ENCODE results near the gene PLEKHA5. TPM values are rescaled to one million over a fixed set of nuclear protein-coding genes. Genes with fewer than 3 reads are reported as not detected.

Gene PLEKHA5
- total RNA-seq, 1 donor from 2014 or later, result 232 TPM

DNA sequence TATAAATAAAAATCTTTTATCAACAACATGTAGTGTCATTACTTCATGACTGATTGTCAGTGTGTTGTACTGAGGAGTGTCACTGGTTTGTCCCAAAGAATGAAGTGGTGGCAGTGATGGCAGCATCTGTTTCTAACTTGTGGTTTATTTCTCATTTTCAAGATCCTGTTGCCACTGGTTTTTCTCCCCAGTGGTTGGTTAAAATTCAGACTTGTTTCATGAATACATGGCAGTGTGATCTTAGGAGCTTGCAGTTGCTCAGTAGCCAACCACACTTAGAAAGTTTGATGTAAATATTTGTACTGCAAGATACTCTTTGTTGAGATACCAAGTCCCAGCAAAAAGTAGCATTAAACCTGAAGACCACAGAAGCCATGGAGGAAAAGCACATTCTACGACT lies 69.8 kb downstream of the PLEKHA5 start:
- DNase-seq (ENCODE audit: low spot score, unreplicated experiment), result no peak
- H3K36me3 Mint-ChIP-seq (ENCODE audit: insufficient read depth), result peaks cover 8% of the 10 kb centered on the region
- H3K4me3 Mint-ChIP-seq (ENCODE audit: low read depth), result no peak overlapping the region
- H3K4me1 Mint-ChIP-seq (ENCODE audit: low read depth), result peaks cover 37% of the 10 kb centered on the region
- no peak overlapping the region for H3K27ac Mint-ChIP-seq
- TF ChIP-seq, protein P1, sequence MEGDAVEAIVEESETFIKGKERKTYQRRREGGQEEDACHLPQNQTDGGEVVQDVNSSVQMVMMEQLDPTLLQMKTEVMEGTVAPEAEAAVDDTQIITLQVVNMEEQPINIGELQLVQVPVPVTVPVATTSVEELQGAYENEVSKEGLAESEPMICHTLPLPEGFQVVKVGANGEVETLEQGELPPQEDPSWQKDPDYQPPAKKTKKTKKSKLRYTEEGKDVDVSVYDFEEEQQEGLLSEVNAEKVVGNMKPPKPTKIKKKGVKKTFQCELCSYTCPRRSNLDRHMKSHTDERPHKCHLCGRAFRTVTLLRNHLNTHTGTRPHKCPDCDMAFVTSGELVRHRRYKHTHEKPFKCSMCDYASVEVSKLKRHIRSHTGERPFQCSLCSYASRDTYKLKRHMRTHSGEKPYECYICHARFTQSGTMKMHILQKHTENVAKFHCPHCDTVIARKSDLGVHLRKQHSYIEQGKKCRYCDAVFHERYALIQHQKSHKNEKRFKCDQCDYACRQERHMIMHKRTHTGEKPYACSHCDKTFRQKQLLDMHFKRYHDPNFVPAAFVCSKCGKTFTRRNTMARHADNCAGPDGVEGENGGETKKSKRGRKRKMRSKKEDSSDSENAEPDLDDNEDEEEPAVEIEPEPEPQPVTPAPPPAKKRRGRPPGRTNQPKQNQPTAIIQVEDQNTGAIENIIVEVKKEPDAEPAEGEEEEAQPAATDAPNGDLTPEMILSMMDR (IDR thresholded peaks at IDR 0.05; ENCODE audit: unreplicated experiment), result no peak
- H3K27me3 Mint-ChIP-seq, result no peaks in the 10 kb centered on the region
- no peaks in the 10 kb centered on the region for H3K9me3 Mint-ChIP-seq (ENCODE audit: low read depth)

DNA sequence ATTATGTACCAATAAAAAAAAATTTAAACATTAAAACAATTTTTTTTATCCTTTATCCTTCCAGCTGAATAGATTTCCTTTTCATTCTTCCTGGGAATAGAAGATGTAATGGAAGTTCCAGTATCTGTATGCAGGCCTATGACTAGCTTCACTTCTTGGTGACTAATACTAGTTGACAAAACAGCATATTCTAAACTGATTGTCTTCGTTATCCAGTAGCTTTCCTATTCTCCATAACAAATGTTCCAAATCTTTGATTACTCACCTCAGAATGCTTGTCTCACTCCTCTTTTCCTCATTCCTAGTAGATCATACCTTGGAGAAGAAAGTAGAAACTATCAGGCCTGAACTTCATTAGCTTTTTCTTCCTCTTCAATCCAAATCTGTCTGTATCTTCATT lies 70.7 kb downstream of the PLEKHA5 start:
- DNase-seq (ENCODE audit: low spot score, unreplicated experiment), result no peak
- Mint-ChIP-seq H3K4me1 (ENCODE audit: low read depth) (peaks cover 35% of the 10 kb centered on the region), H3K36me3 (ENCODE audit: insufficient read depth) (peaks cover 8% of the 10 kb centered on the region), H3K9me3 (ENCODE audit: low read depth) (no peaks in the 10 kb centered on the region), H3K4me3 (ENCODE audit: low read depth) (no peak overlapping the region), H3K27ac (no peak overlapping the region), H3K27me3 (no peaks in the 10 kb centered on the region)
- TF ChIP-seq, protein P1 (IDR thresholded peaks at IDR 0.05; ENCODE audit: unreplicated experiment), result no peak

DNA sequence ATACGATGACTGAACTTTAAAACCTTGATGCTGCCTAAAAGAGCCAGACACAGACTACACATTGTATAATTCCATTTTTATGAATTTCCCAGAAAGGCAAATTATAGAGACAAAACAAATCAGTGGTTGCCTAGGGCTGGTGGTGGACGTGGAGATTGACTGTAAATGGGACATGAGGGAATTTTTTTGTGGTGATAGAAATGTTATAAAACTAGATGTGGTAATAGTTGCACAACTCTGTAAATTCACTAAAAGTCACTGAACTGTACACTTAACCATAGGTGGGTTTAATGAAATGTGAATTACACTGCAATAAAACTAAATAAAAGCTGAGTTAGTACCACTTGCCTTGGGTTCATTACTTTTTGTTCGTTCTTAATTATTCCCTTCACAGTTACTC lies 72.1 kb downstream of the PLEKHA5 start:
- Mint-ChIP-seq H3K4me3 (ENCODE audit: low read depth) (no peak overlapping the region), H3K36me3 (ENCODE audit: insufficient read depth) (peaks cover 11% of the 10 kb centered on the region), H3K4me1 (ENCODE audit: low read depth) (peaks cover 29% of the 10 kb centered on the region), H3K27ac (no peak overlapping the region), H3K27me3 (no peaks in the 10 kb centered on the region), H3K9me3 (ENCODE audit: low read depth) (no peaks in the 10 kb centered on the region)
- TF ChIP-seq, protein P1 (IDR thresholded peaks at IDR 0.05; ENCODE audit: unreplicated experiment), result no peak
- no peak for DNase-seq (ENCODE audit: low spot score, unreplicated experiment)

DNA sequence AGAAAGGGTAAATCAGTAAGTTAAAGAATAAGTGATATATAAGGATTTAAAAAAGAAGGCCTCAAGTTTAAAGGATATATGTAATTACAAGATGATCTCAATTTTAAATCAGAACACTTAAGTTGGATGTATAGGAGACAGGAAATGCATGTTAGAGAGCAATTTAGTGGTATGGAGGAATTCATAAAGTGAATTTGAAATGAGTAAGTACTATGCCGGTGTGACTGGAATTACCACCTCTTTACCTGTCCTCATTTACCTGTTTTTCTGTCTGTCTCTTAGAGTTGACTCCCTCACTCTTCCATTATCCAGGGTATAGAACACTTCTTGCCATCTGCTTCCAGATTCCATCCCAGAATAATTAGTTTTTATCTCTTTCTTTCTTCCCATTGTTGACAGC lies 73.5 kb downstream of the PLEKHA5 start:
- no peak overlapping the region for H3K4me3 Mint-ChIP-seq (ENCODE audit: low read depth)
- H3K9me3 Mint-ChIP-seq (ENCODE audit: low read depth), result no peaks in the 10 kb centered on the region
- H3K4me1 Mint-ChIP-seq (ENCODE audit: low read depth), result peaks cover 29% of the 10 kb centered on the region
- DNase-seq (ENCODE audit: low spot score, unreplicated experiment), result no peak
- TF ChIP-seq, protein P1 (IDR thresholded peaks at IDR 0.05; ENCODE audit: unreplicated experiment), result no peak
- H3K36me3 Mint-ChIP-seq (ENCODE audit: insufficient read depth), result peaks cover 16% of the 10 kb centered on the region
- no peaks in the 10 kb centered on the region for H3K27me3 Mint-ChIP-seq
- peak overlapping the region; percentile 12 for H3K27ac Mint-ChIP-seq

DNA sequence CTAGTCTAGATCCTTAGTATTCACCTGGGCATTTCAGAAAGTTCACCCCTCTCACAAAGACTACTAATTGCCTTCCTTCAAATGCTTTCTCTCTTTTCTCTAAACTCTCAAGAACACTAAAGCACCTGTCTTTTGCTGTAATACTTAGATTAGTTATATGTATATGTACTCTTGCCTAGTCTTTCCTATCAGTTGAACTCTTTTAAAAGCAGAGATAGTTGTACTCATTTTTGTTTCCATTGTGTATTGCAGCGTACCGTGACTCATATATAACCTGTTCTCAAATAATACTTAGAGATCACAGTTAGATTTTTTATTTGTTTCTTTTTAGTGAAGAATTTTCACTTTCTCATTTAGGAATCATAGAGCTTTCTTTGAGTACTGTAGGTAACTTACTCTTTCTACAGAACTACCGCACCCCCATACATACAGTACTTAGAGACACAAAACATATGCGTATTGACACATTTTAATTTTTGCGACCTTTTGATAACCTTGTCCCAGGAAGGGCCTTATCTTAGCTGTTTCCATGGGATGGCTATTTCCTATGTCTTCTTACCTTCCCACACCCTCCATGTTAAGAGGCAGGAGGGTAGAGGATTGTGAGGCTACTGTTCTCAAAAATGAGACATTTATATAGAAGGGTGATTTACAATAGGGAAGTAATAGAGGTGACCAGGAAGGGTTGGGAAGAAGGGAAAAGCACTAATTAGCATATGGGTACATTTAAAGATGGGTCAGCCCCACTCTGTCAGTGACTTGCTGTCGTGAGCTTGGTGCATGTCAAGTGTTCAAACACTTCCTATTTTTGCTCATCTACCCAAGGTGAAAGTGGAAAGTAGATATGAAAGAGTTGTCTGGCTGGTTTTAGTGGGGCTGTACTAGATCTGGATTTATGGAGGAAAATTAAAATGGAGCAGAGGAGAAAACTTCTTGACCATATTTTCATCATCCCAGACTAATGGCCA lies 74.3 kb downstream of the PLEKHA5 start:
- TF ChIP-seq, protein P1 (IDR thresholded peaks at IDR 0.05; ENCODE audit: unreplicated experiment), result no peak
- peaks cover 21% of the 10 kb centered on the region for H3K36me3 Mint-ChIP-seq (ENCODE audit: insufficient read depth)
- H3K27me3 Mint-ChIP-seq, result no peaks in the 10 kb centered on the region
- no peak overlapping the region for H3K4me3 Mint-ChIP-seq (ENCODE audit: low read depth)
- peaks cover 5% of the 10 kb centered on the region for H3K9me3 Mint-ChIP-seq (ENCODE audit: low read depth)
- H3K27ac Mint-ChIP-seq, result peak overlapping the region; percentile 13
- H3K4me1 Mint-ChIP-seq (ENCODE audit: low read depth), result peaks cover 29% of the 10 kb centered on the region
- DNase-seq (ENCODE audit: low spot score, unreplicated experiment), result no peak
